ENCODE data around the gene ATP2B2. TPM values are rescaled to one million over a fixed set of nuclear protein-coding genes. Genes with fewer than 3 reads are reported as not detected.

The ATP2B2 gene
- total RNA-seq, 1 experiment from 2014 or later, result not detected

GRCh38 chr3:10377148-10377725 is 128.1 kb downstream of the ATP2B2 start:
- CTCF ChIA-PET, result no interaction called here
- Mint-ChIP-seq H3K27ac (ENCODE audit: unreplicated experiment) (no peak overlapping the region), H3K36me3 (ENCODE audit: insufficient read depth, unreplicated experiment) (no peaks in the 10 kb centered on the region), H3K27me3 (ENCODE audit: unreplicated experiment) (peaks cover 82% of the 10 kb centered on the region), H3K9me3 (ENCODE audit: low read depth, unreplicated experiment) (no peaks in the 10 kb centered on the region), H3K4me3 (ENCODE audit: low read depth, unreplicated experiment) (no peak overlapping the region), H3K4me1 (ENCODE audit: low read depth, unreplicated experiment) (no peaks in the 10 kb centered on the region)
- intact Hi-C loops (cut with micrococcal nuclease; ENCODE audit: unreplicated experiment), result no loop called here
- BruUV-seq (replicated peaks), result no TSS peak
- TF ChIP-seq, protein P1, sequence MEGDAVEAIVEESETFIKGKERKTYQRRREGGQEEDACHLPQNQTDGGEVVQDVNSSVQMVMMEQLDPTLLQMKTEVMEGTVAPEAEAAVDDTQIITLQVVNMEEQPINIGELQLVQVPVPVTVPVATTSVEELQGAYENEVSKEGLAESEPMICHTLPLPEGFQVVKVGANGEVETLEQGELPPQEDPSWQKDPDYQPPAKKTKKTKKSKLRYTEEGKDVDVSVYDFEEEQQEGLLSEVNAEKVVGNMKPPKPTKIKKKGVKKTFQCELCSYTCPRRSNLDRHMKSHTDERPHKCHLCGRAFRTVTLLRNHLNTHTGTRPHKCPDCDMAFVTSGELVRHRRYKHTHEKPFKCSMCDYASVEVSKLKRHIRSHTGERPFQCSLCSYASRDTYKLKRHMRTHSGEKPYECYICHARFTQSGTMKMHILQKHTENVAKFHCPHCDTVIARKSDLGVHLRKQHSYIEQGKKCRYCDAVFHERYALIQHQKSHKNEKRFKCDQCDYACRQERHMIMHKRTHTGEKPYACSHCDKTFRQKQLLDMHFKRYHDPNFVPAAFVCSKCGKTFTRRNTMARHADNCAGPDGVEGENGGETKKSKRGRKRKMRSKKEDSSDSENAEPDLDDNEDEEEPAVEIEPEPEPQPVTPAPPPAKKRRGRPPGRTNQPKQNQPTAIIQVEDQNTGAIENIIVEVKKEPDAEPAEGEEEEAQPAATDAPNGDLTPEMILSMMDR (IDR thresholded peaks at IDR 0.05; ENCODE audit: unreplicated experiment), result no peak
- DNase-seq, result no peak

DNA sequence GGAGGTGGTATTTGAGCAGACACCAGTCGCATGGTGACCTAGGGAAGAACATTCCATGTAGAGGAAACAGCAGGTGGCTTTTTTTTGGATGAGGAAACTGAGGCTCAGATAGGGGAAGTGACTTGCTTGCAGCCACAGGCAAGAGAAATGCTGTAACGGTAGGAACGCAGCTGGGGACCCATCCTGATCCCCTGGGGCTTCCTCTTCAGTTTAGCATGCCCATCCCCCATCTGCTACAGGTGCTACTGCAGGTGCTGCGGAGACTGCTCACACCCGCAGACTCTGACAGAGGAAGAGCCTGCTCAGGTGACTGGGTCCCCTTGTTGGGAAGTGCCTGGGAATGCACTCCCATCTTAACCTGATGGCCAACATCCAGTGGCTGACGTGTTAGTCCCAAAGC is 129.0 kb downstream of the ATP2B2 start:
- Mint-ChIP-seq H3K27ac (ENCODE audit: unreplicated experiment) (no peak overlapping the region), H3K4me1 (ENCODE audit: low read depth, unreplicated experiment) (no peaks in the 10 kb centered on the region), H3K36me3 (ENCODE audit: insufficient read depth, unreplicated experiment) (no peaks in the 10 kb centered on the region), H3K27me3 (ENCODE audit: unreplicated experiment) (peaks cover 86% of the 10 kb centered on the region), H3K9me3 (ENCODE audit: low read depth, unreplicated experiment) (no peaks in the 10 kb centered on the region), H3K4me3 (ENCODE audit: low read depth, unreplicated experiment) (no peak overlapping the region)
- DNase-seq, result no peak
- intact Hi-C loops (cut with micrococcal nuclease; ENCODE audit: unreplicated experiment), result no loop called here
- CTCF ChIA-PET, result no interaction called here
- TF ChIP-seq, protein P1 (IDR thresholded peaks at IDR 0.05; ENCODE audit: unreplicated experiment), result no peak
- BruUV-seq (replicated peaks), result no TSS peak

DNA sequence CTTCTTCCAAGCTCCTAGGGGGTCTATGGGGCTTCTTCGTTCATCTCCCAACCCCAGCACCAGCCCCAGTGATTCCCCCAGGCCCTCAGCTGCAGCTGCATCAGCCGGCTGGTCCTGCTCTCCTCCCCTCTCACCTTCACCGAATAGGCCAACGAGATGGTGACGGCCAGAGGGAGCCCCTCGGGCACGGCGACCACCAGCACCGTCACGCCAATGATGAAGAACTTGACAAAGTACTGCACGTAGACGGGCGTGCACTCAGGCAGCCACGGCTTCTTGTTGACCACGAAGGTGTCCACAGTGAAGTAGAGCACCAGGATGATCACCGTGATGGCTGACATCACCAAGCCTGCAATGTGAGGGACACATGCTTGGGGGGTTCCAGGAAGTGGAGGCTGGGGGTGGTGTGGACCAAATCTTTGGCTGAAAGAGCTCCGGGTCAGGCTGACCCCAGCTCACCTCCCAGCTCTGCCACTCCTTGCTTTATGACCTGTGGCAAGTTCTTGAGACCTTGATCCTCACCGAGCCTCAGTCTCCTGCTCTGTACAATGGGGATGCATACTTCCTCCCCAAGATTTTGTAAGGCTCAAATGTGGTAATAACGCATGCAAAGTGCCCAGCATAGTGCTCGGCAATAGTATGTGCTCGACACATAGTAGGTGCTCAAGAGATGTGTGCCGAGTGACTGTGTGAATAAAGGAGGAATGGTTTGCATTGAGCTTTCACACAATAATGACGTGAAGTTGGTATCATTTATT is 129.9 kb downstream of the ATP2B2 start:
- no peak for DNase-seq
- Mint-ChIP-seq H3K27me3 (ENCODE audit: unreplicated experiment) (peaks cover 86% of the 10 kb centered on the region), H3K27ac (ENCODE audit: unreplicated experiment) (no peak overlapping the region), H3K4me3 (ENCODE audit: low read depth, unreplicated experiment) (no peak overlapping the region), H3K36me3 (ENCODE audit: insufficient read depth, unreplicated experiment) (no peaks in the 10 kb centered on the region), H3K9me3 (ENCODE audit: low read depth, unreplicated experiment) (no peaks in the 10 kb centered on the region), H3K4me1 (ENCODE audit: low read depth, unreplicated experiment) (no peaks in the 10 kb centered on the region)
- intact Hi-C loops (cut with micrococcal nuclease; ENCODE audit: unreplicated experiment), result no loop called here
- BruUV-seq (replicated peaks), result no TSS peak
- CTCF ChIA-PET, result interaction anchor here (0.7 kb wide), 1 partner anchor 9 kb away, joined by 3 read pairs; no protein-coding TSS in a partner anchor
- TF ChIP-seq, protein P1 (IDR thresholded peaks at IDR 0.05; ENCODE audit: unreplicated experiment), result no peak

- CTCF ChIA-PET, result interaction anchor here (0.7 kb wide), 1 partner anchor 8 kb away, joined by 3 read pairs; no protein-coding TSS in a partner anchor
These were observed 131.1 kb downstream of the ATP2B2 start for GRCh38 chr3:10374311-10374710.

More at GRCh38 chr3:10374311-10374710, 131.1 kb downstream of the ATP2B2 start:
- H3K36me3 Mint-ChIP-seq (ENCODE audit: insufficient read depth, unreplicated experiment), result no peaks in the 10 kb centered on the region
- H3K4me1 Mint-ChIP-seq (ENCODE audit: low read depth, unreplicated experiment), result no peaks in the 10 kb centered on the region
- BruUV-seq (replicated peaks), result no TSS peak
- TF ChIP-seq, protein P1 (IDR thresholded peaks at IDR 0.05; ENCODE audit: unreplicated experiment), result no peak
- peaks cover 86% of the 10 kb centered on the region for H3K27me3 Mint-ChIP-seq (ENCODE audit: unreplicated experiment)
- H3K9me3 Mint-ChIP-seq (ENCODE audit: low read depth, unreplicated experiment), result no peaks in the 10 kb centered on the region
- no peak for DNase-seq
- intact Hi-C loops (cut with micrococcal nuclease; ENCODE audit: unreplicated experiment), result no loop called here
- H3K4me3 Mint-ChIP-seq (ENCODE audit: low read depth, unreplicated experiment), result no peak overlapping the region
- no peak overlapping the region for H3K27ac Mint-ChIP-seq (ENCODE audit: unreplicated experiment)
